BJ (cell line): ENCODE results near the gene UST. TPM values are rescaled to one million over a fixed set of nuclear protein-coding genes. Genes with fewer than 3 reads are reported as not detected.

Experiments used
- CTCF ChIA-PET: fragments of 350-600 bp; formaldehyde crosslinking; extraction: SDS; loops from one replicate; lab custom pipeline; 2021; ENCODE audit warnings: antibody characterized with exemption, inconsistent platforms; lab: Yijun Ruan, JAX
- POLR2A ChIA-PET: fragments of 300-600 bp; sonication (Branson Sonifier 250); formaldehyde crosslinking; extraction: SDS; loops from one replicate; lab custom pipeline; 2021; ENCODE audit warnings: antibody characterized with exemption; lab: Charles Lee
- DNase-seq: peaks from one replicate; pipeline ENCODE4 v3.0.0-alpha.2; 2011; ENCODE audit warnings: low read depth
- H3K27me3 ChIP-seq: 2 replicates; pipeline ENCODE4 v1.6.0; 2011; ENCODE audit warnings: low read length; ENCODE audit not compliant: control insufficient read depth, insufficient read depth
- H3K36me3 ChIP-seq: 2 replicates; pipeline ENCODE4 v1.5.1; 2011; ENCODE audit warnings: low read length; ENCODE audit not compliant: control insufficient read depth, insufficient read depth
- H3K4me3 ChIP-seq: 2 replicates; pipeline ENCODE4 v1.5.1; 2011; ENCODE audit warnings: low read depth, mild to moderate bottlenecking, control low read depth, low read length
- CTCF ChIP-seq: IDR thresholded peaks from 2 replicates; pipeline ENCODE4 v1.5.1; 2011; ENCODE audit warnings: low read depth, mild to moderate bottlenecking, control low read depth, inconsistent platforms, low read length, moderate library complexity; ENCODE audit not compliant: insufficient read depth
- polyA minus RNA-seq: library from RNA; depleted of rRNA, polyadenylated mRNA; stranded (reverse); fragments of >200 nt; gene quantifications from 2 replicates; pipeline ENCODE4 v1.2.3, GENCODE V29; 2011; rRNA and poly(A)+ RNA removed
- polyA plus RNA-seq: library from polyadenylated mRNA; depleted of rRNA; stranded (reverse); fragments of >200 nt; gene quantifications from 2 replicates; pipeline ENCODE4 v1.2.3, GENCODE V29; 2011; rRNA removed

Gene UST
- polyA plus RNA-seq: 6.8 and 11.6 TPM in 2 replicates
- 6.1 and 11.4 TPM in 2 replicates for polyA minus RNA-seq

- H3K36me3 ChIP-seq: no peaks in the 10 kb centered on the region
- ChIA-PET POLR2A (no interaction called here), CTCF (interaction anchor here (1.3 to 1.7 kb wide), 2 partner anchors 15 to 279 kb away, joined by 4 read pairs; no protein-coding TSS in a partner anchor)
- DNase-seq: peak; percentile 79
- H3K27me3 ChIP-seq: no peaks in the 10 kb centered on the region
- H3K4me3 ChIP-seq: peak within 1 kb of the TSS; percentile 81
- peak; percentile 56 for TF ChIP-seq CTCF
These were observed at the start of gene UST for GRCh38 chr6:148746363-148747144. Gene UST, plus strand, starts transcription at chr6:148747030. Its CDS starts 401 bp downstream, at chr6:148747431.

- H3K27me3 ChIP-seq: no peaks in the 10 kb centered on the region
- CTCF ChIA-PET: interaction anchor here (1.0 to 1.2 kb wide), 2 partner anchors 10 to 159 kb away, joined by 3 to 4 read pairs; no protein-coding TSS in a partner anchor
- no peak for TF ChIP-seq CTCF
These were observed 48.9 kb upstream of the UST start for GRCh38 chr6:148697895-148698440.

GRCh38 chr6:148698671-148699180, 48.1 kb upstream of the UST start:
- Histone ChIP-seq H3K36me3 (no peaks in the 10 kb centered on the region), H3K27me3 (no peaks in the 10 kb centered on the region), H3K4me3 (no peak overlapping the region)
- DNase-seq: no peak
- ChIA-PET POLR2A (no interaction called here), CTCF (no interaction called here)
- no peak for TF ChIP-seq CTCF

More at GRCh38 chr6:148697895-148698440, 48.9 kb upstream of the UST start:
- H3K4me3 ChIP-seq: no peak overlapping the region
- DNase-seq: no peak
- H3K36me3 ChIP-seq: no peaks in the 10 kb centered on the region
- POLR2A ChIA-PET: no interaction called here

GRCh38 chr6:148700047-148700715, 46.6 kb upstream of the UST start:
- no peaks in the 10 kb centered on the region for H3K36me3 ChIP-seq
- peak overlapping the region; percentile 29 for H3K4me3 ChIP-seq
- TF ChIP-seq CTCF: no peak
- no peaks in the 10 kb centered on the region for H3K27me3 ChIP-seq
- ChIA-PET CTCF (interaction anchor here (1.0 to 1.2 kb wide), 2 partner anchors 122 to 140 kb away, joined by 3 to 4 read pairs; no protein-coding TSS in a partner anchor), POLR2A (interaction anchor here (0.6 kb wide), 1 partner anchor 331 kb away, joined by 5 read pairs; no protein-coding TSS in a partner anchor)
- no peak for DNase-seq
